ENCODE data around the gene AHNAK.

GRCh38 chr11:62498492-62499286, 47.9 kb downstream of the AHNAK start:
- no peak for TF ChIP-seq EZH2 (IDR thresholded peaks at IDR 0.05; ENCODE audit: borderline replicate concordance, low read depth, low read length, severe bottlenecking)
- no peak for TF ChIP-seq CTCF (IDR thresholded peaks at IDR 0.05; ENCODE audit: extremely low read depth in 1 of 2, insufficient read depth in 1 of 2, low read depth in 1 of 2, low read length in 2 of 2)
- no peak for TF ChIP-seq POLR2A (IDR thresholded peaks at IDR 0.05; ENCODE audit: low read depth, low read length)
- TF ChIP-seq POLR2AphosphoS5 (IDR thresholded peaks at IDR 0.05; ENCODE audit: insufficient read depth, low read depth, low read length), result no peak
- no peak for TF ChIP-seq MYC (IDR thresholded peaks at IDR 0.05; ENCODE audit: low read depth, low read length)
- TF ChIP-seq GATA2 (IDR thresholded peaks at IDR 0.05; ENCODE audit: insufficient read depth, insufficient read length, low read depth, low read length), result no peak
- no peak for TF ChIP-seq MAX (IDR thresholded peaks at IDR 0.05; ENCODE audit: insufficient read depth, insufficient read length)
- no peak for TF ChIP-seq FOS (IDR thresholded peaks at IDR 0.05; ENCODE audit: borderline replicate concordance, insufficient read depth, low read length)
